ENCODE results near the gene RTEL1.
"Not testable (repeated sequence)": the region's sequence is repeated elsewhere in the genome, so short reads cannot be mapped to it uniquely, and the experiment has no call there.

RTEL1 gene

GRCh38 chr20:63663332-63664066, 5.4 kb downstream of the RTEL1 start:
- TF ChIP-seq POLR2A (IDR thresholded peaks at IDR 0.05; ENCODE audit: extremely low read depth, insufficient read length) (no peak), CTCF (IDR thresholded peaks at IDR 0.05; ENCODE audit: low read depth, low read length) (no peak), MAX (IDR thresholded peaks at IDR 0.05; ENCODE audit: low read depth, low read length) (no peak), MYC (IDR thresholded peaks at IDR 0.05; ENCODE audit: low read depth, low read length) (no peak)
- H3K4me3 ChIP-seq (ENCODE audit: low read depth, low read length): no peak overlapping the region
- no peak for DNase-seq (ENCODE audit: low read depth)

- DNase-seq (ENCODE audit: low read depth): no peak
- TF ChIP-seq MYC (IDR thresholded peaks at IDR 0.05; ENCODE audit: low read depth, low read length) (no peak), MAX (IDR thresholded peaks at IDR 0.05; ENCODE audit: low read depth, low read length) (no peak), POLR2A (IDR thresholded peaks at IDR 0.05; ENCODE audit: extremely low read depth, insufficient read length) (no peak), CTCF (IDR thresholded peaks at IDR 0.05; ENCODE audit: low read depth, low read length) (no peak)
- H3K4me3 ChIP-seq (ENCODE audit: low read depth, low read length): no peak overlapping the region
Measured at GRCh38 chr20:63664143-63664851, 6.2 kb downstream of the RTEL1 start.

- no peak for DNase-seq (ENCODE audit: low read depth)
- TF ChIP-seq MYC (IDR thresholded peaks at IDR 0.05; ENCODE audit: low read depth, low read length) (no peak), CTCF (IDR thresholded peaks at IDR 0.05; ENCODE audit: low read depth, low read length) (no peak), POLR2A (IDR thresholded peaks at IDR 0.05; ENCODE audit: extremely low read depth, insufficient read length) (no peak), MAX (IDR thresholded peaks at IDR 0.05; ENCODE audit: low read depth, low read length) (no peak)
- H3K4me3 ChIP-seq (ENCODE audit: low read depth, low read length): no peak overlapping the region
Measured at GRCh38 chr20:63664861-63665594, 6.9 kb downstream of the RTEL1 start.

GRCh38 chr20:63665708-63666107, 7.6 kb downstream of the RTEL1 start:
- DNase-seq (ENCODE audit: low read depth): no peak
- no peak overlapping the region for H3K4me3 ChIP-seq (ENCODE audit: low read depth, low read length)
- no peak for TF ChIP-seq MAX (IDR thresholded peaks at IDR 0.05; ENCODE audit: low read depth, low read length)
- TF ChIP-seq MYC (IDR thresholded peaks at IDR 0.05; ENCODE audit: low read depth, low read length): no peak
- no peak for TF ChIP-seq POLR2A (IDR thresholded peaks at IDR 0.05; ENCODE audit: extremely low read depth, insufficient read length)
- TF ChIP-seq CTCF (IDR thresholded peaks at IDR 0.05; ENCODE audit: low read depth, low read length): no peak

- no peak overlapping the region for H3K4me3 ChIP-seq (ENCODE audit: low read depth, low read length)
- TF ChIP-seq MYC (IDR thresholded peaks at IDR 0.05; ENCODE audit: low read depth, low read length): no peak
- no peak for DNase-seq (ENCODE audit: low read depth)
Measured at GRCh38 chr20:63667858-63668257, 9.7 kb downstream of the RTEL1 start.

- H3K4me3 ChIP-seq (ENCODE audit: low read depth, low read length): no peak overlapping the region
- no peak for TF ChIP-seq MYC (IDR thresholded peaks at IDR 0.05; ENCODE audit: low read depth, low read length)
- TF ChIP-seq MAX (IDR thresholded peaks at IDR 0.05; ENCODE audit: low read depth, low read length): no peak
- no peak for TF ChIP-seq CTCF (IDR thresholded peaks at IDR 0.05; ENCODE audit: low read depth, low read length)
- TF ChIP-seq POLR2A (IDR thresholded peaks at IDR 0.05; ENCODE audit: extremely low read depth, insufficient read length): no peak
- DNase-seq (ENCODE audit: low read depth): no peak
Measured at GRCh38 chr20:63668351-63668750, 10.2 kb downstream of the RTEL1 start.

GRCh38 chr20:63671695-63672094, 13.6 kb downstream of the RTEL1 start:
- DNase-seq (ENCODE audit: low read depth): not testable (repeated sequence)

More at GRCh38 chr20:63671695-63672094, 13.6 kb downstream of the RTEL1 start:
- not testable (repeated sequence) for H3K4me3 ChIP-seq (ENCODE audit: low read depth, low read length)

Measured in NB4 (cell line).